ENCODE measurements around the gene PSD2.

- TF ChIP-seq SMC3 (IDR thresholded peaks at IDR 0.05; ENCODE audit: low read length): no peak
- no peak for TF ChIP-seq MYPOP (CRISPR knock-in tag; IDR thresholded peaks at IDR 0.05)
- no peak for TF ChIP-seq ATF1 (CRISPR knock-in tag; IDR thresholded peaks at IDR 0.05)
- TF ChIP-seq MXI1 (IDR thresholded peaks at IDR 0.05; ENCODE audit: borderline replicate concordance, low read depth, low read length): no peak
- TF ChIP-seq ZFP91 (CRISPR knock-in tag; IDR thresholded peaks at IDR 0.05; ENCODE audit: borderline replicate concordance): no peak
- no peak for TF ChIP-seq CHD2 (IDR thresholded peaks at IDR 0.05; ENCODE audit: low read depth, low read length)
- TF ChIP-seq ZNF644 (CRISPR knock-in tag; IDR thresholded peaks at IDR 0.05; ENCODE audit: low read depth): no peak
- no peak for TF ChIP-seq SNAPC5 (CRISPR knock-in tag; IDR thresholded peaks at IDR 0.05; ENCODE audit: borderline replicate concordance)
- no peak for TF ChIP-seq CTCF (CRISPR knock-in tag; IDR thresholded peaks at IDR 0.05)
- TF ChIP-seq TFDP2 (CRISPR knock-in tag; IDR thresholded peaks at IDR 0.05): no peak
- TF ChIP-seq PRPF4 (IDR thresholded peaks at IDR 0.05; ENCODE audit: low read depth, low read length, poor library complexity, severe bottlenecking): no peak
- TF ChIP-seq EZH2 (conservative IDR thresholded peaks at IDR 0.05; ENCODE audit: low read depth, low read length): no peak
- no peak for TF ChIP-seq ZNF18 (CRISPR knock-in tag; IDR thresholded peaks at IDR 0.05; ENCODE audit: insufficient replicate concordance)
- no peak for TF ChIP-seq POLR2A (IDR thresholded peaks at IDR 0.05; ENCODE audit: insufficient read depth in 1 of 2, low read depth in 2 of 2, low read length in 2 of 2)
These were observed 48.7 kb upstream of the PSD2 start for GRCh38 chr5:139746691-139747582.

Measured in HepG2 (cell line).